Inferior parietal cortex (tissue), 1 donor: ENCODE measurements around the gene ITSN2.
"Not testable (repeated sequence)": the region's sequence is repeated elsewhere in the genome, so short reads cannot be mapped to it uniquely, and the experiment has no call there.

Source experiments
- DNase-seq: peaks from one replicate; pipeline ENCODE4 v3.0.0-alpha.2; 2016; ENCODE audit errors: extremely low spot score

The ITSN2 gene

DNA sequence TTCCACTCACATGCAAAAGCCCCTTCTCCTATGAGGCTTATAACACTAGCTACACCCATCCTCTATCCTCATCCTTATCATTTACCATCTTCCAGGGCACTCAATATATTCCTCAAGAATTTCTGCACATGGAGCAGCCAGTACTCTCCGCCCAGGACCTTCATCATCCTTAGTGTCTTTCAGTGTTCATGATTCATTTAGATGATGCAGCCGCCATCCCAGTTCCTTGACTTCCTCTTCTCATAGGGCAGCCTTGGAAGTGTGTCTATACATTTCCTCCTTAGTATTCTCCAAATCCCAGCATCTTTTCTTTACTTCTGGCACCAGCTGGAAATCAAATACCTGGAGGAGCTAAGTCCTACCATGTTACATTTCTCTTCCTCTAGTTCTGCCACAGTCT, 3.0 kb upstream of the ITSN2 start:
- no peak for DNase-seq

DNA sequence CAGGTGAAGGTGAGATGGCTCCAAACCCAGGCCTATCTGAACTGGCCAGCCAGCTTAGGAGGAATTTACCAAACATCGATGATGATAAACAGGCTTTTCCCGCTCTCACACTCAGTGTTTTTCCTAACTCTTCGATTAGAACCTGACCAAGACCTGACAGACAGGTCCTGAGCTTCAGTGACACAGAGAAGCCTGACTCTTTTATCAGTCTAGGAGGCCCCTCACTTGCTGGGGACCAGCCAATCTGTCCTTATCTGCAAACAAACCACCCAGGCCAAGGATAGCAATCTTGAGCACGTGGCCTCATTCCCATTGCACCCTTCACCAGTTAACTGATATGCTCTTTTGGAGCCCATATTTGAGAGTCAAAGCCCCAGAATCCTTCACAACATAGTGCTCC, 1.9 kb upstream of the ITSN2 start:
- no peak for DNase-seq

DNA sequence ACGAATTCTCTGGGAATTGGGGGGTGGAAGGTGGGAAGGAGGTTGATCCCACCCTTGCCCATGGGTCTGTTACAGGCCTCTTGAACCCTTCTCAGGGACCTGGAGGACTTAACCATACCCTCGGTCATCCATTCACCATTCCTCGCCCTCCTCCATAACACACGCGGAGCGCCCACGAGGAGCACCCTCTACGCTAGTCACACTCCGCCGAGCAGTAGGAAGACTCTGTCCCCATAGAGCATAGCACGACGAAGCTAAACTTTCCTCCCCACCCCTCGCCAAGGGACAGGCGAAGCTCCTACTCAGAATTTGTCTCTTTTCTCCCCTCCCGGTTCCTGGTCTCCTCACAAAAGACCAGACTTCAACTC, 611 bp upstream of the ITSN2 start:
- DNase-seq, result no peak

DNA sequence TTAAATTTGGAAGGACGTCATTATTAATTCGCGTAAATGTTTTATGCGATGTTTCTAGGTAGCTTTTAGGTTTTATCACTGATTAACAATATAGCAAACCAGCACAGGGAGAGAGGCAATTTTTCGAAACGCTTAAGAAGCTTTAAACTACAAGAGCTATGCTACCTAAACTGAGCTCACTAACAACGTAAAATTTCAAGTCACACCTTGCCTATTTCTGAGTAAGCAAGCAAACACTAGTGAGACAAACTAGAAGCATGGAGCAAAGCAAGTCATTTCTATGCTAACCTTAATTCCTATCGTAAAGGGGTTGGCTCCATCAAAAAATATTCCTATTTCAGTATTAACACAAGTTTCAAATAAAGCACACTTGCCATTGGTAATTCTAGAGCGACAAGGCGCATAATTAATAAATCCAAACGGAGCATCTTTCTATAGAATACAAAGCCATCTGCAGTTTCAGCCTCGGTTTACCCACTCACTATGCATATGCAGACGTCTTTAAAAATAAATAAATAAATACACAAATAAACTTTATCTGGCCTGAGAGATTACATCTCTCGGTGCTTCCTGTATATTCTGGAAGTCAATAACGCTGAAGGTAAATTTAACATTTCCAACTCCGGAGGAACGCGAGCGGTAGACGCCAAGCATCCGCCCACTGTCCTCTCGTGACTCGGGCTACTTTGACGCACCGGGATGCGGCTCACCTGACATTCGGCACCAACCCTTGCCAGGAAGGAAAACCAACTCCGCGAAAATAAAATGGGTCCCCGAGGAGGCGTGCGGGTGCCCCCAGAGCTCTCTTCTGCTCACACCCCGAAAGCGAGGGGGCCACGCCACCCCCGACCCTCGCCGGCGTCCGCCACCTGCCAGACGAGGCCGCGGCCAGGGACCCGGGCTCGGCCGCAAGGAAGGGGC, 947 bp downstream of the ITSN2 start:
- peak; percentile 50 for DNase-seq

DNA sequence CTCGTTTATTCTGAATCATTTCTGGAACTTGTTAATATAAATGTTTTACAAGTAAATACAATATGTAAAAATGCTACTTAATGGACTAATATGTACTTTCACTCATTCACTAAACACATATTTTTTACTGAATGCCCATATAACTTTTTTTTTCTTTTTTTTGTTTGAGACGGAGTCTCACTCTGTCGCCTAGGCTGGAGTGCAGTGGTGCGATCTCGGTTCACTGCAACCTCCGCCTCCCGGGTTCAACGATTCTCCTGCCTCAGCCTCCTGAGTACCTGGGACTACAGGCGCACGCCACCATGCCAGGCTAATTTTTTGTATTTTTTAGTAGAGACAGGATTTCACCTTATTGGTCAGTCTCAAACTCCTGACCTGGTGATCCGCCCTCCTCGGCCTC, 2.6 kb downstream of the ITSN2 start:
- not testable (repeated sequence) for DNase-seq

DNA sequence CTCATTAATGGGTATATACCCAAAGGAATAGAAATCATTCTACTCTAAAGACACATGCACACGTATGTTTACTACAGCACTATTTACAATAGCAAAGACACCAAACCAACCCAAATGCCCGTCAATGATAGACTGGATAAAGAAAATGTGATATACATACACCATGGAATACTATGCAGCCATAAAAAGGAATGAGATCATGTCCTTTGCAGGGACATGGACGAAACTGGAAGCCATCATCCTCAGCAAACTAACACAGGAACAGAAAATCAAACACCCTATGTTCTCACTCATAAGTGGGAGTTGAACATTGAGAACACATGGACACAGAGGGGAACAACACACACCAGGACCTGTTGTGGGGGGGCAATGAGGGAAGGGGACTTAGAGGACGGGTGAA, 3.2 kb downstream of the ITSN2 start:
- DNase-seq, result not testable (repeated sequence)

DNA sequence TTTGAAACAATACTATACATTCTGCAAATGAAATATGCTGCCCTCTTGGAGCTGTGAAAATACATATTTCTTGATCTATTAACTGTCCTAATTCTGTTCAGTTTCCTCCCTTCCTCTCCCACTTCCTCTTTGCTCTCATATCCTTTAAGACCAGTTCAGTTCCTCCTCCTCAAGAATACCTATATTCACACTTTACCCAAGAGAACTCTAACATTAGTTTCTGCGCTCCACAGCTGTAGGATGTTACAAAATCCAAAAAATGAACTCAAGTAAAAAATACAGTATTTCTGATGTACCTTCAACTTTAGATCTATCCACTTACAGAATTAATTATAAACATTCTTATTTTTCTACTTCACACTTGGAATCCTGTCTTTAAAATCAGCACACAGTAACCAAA, 5.4 kb downstream of the ITSN2 start:
- no peak for DNase-seq

DNA sequence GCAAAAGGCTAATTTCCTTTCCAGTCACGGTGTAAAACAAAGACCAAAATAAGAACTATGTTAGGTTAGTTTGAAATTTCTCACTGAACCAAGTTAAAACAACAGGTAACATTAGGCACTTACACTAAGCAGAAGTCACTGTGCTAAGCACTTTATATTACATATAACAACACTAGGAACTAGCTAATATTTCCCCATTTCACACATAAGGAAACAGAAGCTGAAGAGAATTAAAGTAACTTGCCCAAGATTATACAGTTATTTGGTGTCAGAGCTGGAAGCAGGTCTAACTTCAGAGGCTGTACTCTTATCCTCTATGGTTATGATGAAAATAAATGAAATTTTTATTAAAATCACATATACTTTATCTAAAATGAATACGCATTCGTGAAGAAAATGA, 5.9 kb downstream of the ITSN2 start:
- no peak for DNase-seq

DNA sequence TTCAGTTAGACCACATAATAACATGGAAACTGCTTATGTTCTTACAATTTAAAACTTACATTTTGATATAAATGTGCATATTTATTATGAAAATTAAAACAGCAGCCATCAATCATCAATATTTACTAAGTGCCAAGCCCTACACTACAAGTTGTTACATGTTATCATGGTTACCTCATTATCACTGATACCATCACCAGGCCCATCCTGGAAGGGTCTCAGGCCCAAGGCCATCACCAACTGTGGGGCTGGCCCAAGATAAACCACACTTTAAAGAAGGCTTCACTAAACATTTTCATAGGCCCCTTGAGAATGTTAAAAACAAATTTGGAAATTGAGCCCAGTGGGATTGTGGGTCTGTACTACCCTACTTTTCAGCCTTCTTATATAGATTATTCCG, 6.4 kb downstream of the ITSN2 start:
- no peak for DNase-seq

DNA sequence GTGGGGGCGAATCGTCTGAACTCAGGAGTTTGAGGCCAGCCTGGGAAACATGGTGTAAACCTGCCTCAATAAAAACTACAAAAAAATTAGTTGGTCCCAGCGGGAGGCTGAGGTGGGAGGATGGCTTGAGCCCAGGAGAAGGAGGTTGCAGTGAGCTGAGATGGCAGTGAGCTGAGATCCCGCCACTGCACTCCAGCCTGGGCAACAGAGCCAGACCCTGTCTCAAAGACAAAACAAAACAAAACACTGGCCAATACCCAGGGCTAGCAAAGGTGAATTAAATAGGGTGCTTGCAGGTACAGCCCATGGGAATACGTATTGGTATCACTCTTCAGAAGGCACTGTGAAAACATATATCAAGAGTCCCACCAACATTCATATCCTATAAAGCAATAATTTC, 7.0 kb downstream of the ITSN2 start:
- DNase-seq, result no peak

DNA sequence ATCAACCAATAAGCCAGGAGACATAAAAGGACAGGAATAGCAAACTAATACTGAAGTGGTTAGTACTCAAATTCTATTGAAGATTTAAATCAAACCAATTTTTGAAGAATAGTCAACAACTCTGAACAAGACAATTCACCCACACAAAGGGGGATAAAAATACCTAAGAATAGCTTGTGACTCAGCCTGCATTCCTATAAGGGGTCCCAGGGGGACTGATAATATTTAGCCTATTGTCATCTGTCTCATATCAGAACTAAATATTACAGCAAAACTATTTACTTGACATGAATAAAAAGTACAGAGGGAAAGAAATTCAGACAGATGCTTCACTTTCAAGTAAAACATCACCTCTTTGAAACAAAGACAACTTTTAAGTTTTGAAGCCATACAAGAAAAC, 7.7 kb downstream of the ITSN2 start:
- DNase-seq, result no peak

DNA sequence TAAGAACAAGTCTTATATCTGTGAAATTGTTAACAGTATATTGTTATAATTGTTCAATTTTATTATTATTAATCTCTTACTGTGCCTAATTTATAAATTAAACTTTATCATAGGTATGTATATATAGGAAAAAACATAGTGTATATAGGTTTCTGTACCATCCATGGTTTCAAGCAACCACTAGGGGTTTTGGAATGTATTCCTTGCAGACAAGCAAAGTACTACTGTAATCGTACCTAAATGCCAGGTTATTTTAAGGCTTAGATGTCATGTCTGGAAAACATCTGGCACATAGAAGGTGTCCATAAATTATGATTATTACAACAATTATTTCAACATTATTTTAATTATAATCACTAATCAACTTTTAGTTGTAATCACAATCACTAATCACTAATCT, 8.4 kb downstream of the ITSN2 start:
- no peak for DNase-seq

DNA sequence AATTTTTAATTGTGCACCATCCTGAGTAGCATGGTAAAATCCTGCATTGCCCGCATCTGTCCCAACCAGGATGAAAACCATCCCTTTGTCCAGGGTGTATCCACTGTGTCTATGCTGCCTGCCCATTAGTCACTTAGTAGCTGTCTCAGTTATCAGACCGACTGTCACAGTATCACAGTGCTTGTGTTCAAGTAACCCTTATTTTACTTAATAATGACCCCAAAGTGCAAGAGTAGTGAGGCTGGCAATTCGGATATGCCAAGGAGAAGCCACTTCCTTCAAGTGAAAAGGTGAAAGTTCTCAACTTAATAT, 8.8 kb downstream of the ITSN2 start:
- no peak for DNase-seq

DNA sequence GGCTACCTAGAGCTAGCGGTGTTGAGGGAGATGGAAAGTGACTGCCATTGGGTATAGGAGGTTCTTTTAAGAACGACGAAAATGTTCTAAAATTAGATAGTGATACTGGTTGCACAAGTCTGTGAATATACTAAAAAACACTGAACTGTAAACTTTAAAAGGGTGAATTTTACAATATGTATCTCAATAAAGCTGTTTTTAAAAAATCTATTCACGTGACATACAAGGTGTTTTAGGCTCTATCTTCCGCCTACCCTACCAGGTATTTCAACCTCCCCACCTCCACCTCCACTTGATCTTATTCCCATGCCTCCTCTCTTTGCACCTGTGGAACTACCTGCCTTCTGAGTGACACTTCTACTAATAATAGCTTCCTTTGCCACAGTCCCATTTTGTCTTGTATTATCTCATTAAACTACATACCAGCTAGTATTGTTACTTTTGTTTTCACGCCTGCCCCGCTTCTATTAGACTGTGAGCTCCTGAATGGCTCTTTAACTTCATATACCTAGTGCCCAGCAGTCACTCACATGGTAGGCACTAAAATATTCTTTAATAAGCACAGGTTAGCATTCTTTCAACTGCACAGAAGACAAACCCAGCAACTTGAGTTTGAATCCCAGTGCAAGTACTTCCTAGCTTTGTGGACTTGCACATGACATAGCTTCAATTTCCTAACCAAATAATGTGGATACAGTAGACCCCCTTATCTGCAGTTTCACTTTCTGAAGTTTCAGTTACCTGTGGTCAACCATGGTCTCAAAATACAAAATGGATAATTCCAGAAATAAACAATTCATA, 9.3 kb downstream of the ITSN2 start:
- no peak for DNase-seq

DNA sequence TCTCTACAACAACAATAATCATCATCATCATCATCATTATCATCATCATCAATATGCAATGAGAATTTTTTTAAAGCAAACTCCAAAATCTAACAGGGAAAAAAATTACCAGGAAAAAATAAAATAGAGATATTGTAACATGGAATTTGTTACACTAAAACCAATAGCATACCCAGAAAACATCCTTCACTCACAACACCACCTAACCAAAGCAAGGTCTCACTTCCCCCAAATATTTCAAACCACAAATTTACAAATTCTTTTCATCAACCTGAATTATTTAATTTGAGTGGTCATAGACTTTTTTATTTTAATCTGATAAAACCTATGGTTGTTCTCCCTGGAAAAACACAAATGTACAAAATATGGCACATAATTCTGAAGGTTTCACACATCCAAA, 11.2 kb downstream of the ITSN2 start:
- DNase-seq, result no peak

DNA sequence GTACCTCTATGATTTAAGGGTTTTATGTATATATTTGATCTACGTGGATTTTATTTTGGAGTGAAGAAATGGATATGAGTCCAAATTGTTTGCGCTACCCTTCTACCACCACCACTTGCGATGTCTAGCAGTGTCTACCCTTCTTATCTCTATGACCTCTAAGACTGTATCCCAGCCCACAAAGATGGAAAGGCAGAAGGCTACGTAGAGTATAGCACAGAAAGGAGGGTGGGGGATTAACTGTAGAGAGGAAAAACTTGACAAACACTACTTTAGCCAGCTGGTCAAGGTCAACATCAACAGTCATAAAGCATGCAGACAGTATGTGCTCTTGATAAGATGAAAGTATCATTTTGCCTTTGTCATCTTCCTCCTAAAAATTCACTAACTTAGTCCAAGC, 14.4 kb downstream of the ITSN2 start:
- no peak for DNase-seq

DNA sequence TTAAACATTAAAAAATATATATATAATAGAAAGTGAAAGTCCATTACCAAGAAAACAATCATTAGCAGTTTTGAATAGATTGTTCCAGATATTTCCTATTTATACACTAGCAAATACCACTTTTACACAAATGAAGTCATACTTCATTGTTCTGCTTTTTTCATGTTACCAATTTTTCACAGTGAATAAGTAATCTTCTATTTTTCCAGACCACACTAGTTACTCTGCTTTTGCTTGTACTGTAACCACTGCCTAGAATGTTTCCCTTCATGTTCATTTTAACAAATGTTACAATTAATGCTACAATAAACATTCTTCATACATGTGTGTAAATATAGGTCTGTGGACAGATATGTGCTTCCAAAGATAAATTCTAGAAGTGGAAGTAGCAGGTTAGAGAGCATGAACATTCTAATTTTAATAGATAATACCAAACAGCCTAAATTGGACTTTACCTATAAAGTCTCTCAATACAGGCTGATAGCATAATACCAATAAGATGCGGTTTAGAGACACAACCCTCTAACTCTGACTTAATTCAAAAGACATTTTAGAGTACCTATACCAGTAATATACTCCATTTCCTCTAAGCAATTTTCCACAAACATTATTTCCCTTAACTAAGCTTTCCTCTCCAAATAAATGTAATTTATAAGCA, 17.0 kb downstream of the ITSN2 start:
- no peak for DNase-seq

DNA sequence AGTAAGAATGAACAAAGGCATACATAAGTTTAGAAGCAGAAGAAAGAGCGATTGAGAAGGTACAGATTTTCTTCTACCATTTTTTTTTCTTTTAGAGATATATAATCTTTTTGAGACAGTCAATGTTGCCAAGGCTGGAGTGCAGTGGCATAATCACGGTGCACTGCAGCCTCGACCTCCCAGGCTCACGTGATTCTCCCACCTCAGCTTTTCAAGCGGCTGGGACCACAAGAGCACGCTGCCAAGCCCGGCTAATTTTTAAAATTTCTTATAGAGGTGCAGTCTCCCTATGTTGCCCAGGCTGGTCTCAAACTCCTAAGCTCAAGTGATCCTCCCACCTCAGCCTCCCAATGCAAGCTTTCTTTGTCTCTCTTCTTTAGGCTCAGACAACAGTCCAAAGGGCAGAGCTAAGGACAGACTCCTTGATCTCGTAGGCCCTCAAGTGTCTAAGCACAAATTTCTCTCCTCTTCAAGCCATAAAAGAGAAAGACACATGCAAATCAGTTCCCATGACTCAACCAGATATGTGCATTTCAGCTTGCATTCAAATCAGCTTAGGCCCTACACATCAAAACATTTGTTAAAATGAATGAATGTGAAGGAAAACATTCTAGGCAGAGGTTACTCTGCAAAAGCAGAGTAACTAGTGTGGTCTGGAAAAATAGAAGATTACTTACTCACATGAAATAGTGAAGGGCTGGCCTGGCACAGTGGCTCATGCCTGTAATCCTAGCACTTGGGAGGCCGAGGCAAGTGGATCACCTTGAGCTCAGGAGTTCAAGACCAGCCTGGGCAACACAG, 18.0 kb downstream of the ITSN2 start:
- no peak for DNase-seq

DNA sequence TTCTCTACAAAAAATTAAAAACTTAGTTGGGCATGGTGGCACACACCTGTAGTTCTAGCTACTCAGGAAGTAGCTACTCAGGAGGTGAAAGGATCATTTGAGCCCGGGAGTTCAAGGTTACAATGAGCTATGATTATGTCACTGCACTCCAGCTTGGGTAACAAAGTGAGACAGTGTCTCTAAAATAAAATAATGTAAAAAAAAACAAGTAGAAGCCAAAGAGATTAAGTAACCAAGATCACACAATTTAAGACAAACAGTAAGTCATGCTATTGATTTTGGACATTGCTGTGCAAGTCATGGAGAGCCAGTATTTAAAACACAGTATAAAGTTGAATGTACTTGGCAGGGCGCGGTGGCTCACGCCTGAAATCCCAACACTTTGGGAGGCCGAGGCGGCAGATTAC, 20.5 kb downstream of the ITSN2 start:
- DNase-seq, result no peak

DNA sequence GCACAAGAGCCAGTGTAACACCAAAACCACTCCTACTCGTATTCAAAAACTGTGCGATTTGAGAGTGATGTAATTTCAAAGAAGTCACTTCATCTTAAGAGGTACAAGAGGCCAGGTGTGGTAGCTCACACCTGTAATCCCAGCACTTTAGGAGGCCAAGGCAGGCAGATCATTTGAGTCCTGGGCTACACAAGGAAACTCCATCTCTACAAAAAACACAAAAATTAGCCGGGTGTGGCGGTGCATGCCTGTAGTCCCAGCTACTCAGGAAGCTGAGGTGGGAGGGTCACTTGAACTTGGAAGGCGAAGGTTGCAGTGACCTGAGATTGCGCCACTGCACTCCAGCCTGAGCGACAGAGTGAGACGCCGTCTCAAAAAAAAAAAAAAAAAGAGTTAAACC, 21.2 kb downstream of the ITSN2 start:
- DNase-seq, result not testable (repeated sequence)

DNA sequence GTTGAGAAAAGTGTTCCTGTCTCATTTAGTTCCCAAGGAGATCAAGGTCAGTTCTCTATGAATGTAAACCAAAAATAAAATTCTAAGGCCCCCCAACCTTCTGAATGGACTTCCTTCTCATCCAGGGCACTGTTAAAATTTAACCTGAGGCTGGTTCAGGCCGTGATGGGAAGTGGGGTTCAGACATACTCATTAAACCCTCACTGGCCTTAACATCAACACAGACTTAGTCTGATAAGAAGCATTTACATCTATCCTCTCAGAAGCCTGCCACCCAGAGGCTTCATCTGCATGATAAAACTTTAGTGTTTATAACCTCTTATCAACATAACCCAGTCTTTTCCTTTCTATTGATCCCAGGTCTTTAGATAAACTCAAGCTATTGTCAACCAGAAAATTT, 22.4 kb downstream of the ITSN2 start:
- no peak for DNase-seq

DNA sequence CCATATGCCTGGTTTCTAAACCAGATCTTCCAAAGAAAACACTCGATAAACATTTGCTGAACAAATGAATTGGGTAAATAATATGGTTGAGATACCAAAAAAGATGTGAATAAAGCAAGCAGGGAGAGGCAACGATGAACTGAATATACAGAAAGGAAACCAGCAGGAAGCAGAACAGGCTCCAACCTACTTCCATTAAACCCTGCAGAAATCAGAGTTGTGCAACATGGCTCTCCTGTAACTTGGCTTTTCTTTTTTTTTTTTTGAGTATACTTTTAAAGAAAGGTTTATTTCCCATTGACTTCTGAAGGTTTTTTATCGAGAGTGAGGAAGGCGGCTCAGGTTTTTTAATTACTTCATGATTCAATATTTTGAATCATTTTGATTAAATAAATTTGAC, 23.5 kb downstream of the ITSN2 start:
- no peak for DNase-seq
